Right atrium auricular region (tissue), 2 donors: ENCODE data around the gene OMG. TPM values are rescaled to one million over a fixed set of nuclear protein-coding genes. Genes with fewer than 3 reads are reported as not detected.

Experiments
- DNase-seq: peaks from one replicate; pipeline ENCODE4 v3.0.0-alpha.2; 2019; ENCODE audit warnings: low spot score
- H3K27ac ChIP-seq, 2 donors: fragments of 200-600 bp; sonication (generic); 1 replicate in 1 of 2; 2 replicates in 1 of 2; pipeline ENCODE4 v1.5.1; 2016 to 2019
- H3K27me3 ChIP-seq, 2 donors: fragments of 200-600 bp; sonication (generic); one replicate each; pipeline versions ENCODE4 v1.5.1 to v1.6.0; 2017 to 2019
- H3K36me3 ChIP-seq: fragments of 200-600 bp; sonication (generic); one replicate; pipeline ENCODE4 v1.5.1; 2016
- H3K4me1 ChIP-seq, 2 donors: fragments of 200-600 bp; sonication (generic); one replicate each; pipeline versions ENCODE4 v1.5.1 to v1.6.0; 2017 to 2019
- H3K4me3 ChIP-seq, 2 donors: fragments of 200-600 bp; sonication (generic); 1 replicate in 1 of 2; 2 replicates in 1 of 2; pipeline ENCODE4 v1.5.1; 2017 to 2019; ENCODE audit warnings: mild to moderate bottlenecking in 1 of 2, moderate library complexity in 1 of 2
- H3K9me3 ChIP-seq, 2 donors: fragments of 200-600 bp; sonication (generic); one replicate each; pipeline ENCODE4 v1.5.1; 2019
- total RNA-seq, 2 donors: library from RNA; depleted of rRNA; stranded (reverse); fragments of >200 nt; gene quantifications; one replicate each; pipeline ENCODE4 v1.1.0, GENCODE V29; 2016
- TF ChIP-seq, protein P1 (sequence below), 2 donors: fragments of 200-600 bp; sonication (generic); IDR thresholded peaks; one replicate each; pipeline ENCODE4 v1.5.1; 2019; ENCODE audit warnings: antibody characterized with exemption in 2 of 2

Gene OMG
- total RNA-seq, 2 donors from 2014 or later = 0.47 to 0.74 TPM

DNA sequence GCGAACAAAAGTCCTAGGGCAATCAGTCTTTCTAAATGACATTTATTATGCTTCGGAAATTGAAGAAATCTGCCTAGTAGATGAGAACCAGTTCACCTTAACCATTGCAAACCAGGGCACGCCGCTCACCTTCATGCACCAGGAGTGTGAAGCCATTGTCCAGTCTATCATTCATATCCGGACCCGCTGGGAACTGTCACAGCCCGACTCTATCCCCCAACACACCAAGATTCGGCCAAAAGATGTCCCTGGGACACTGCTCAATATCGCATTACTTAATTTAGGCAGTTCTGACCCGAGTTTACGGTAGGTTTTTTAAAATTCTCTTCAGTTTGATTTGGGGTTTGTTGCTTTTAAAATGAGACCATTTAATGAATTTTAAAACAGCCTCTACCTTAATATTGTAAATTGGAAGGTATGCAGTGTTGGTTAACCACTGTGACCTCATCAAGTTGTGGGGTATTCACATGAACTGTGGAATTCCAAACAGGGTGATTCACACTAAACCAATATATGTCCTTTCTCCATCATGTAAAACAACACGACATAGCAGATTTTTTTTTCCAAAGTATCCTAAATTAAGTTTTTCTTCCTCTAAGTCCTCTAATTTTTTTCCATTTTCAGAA is 30.6 kb upstream of the OMG start:
- Histone ChIP-seq H3K4me1 (no peaks in the 10 kb centered on the region), H3K36me3 (peaks cover 25% of the 10 kb centered on the region)

GRCh38 chr17:31323551-31323950 is 26.5 kb upstream of the OMG start:
- no peak for DNase-seq
- Histone ChIP-seq H3K4me3 (no peak overlapping the region), H3K4me1 (peaks cover 0 to 2% of the 10 kb centered on the region in 2 donors), H3K9me3 (no peaks in the 10 kb centered on the region), H3K36me3 (peaks cover 25% of the 10 kb centered on the region), H3K27ac (no peak overlapping the region), H3K27me3 (no peaks in the 10 kb centered on the region)
- TF ChIP-seq, protein P1, sequence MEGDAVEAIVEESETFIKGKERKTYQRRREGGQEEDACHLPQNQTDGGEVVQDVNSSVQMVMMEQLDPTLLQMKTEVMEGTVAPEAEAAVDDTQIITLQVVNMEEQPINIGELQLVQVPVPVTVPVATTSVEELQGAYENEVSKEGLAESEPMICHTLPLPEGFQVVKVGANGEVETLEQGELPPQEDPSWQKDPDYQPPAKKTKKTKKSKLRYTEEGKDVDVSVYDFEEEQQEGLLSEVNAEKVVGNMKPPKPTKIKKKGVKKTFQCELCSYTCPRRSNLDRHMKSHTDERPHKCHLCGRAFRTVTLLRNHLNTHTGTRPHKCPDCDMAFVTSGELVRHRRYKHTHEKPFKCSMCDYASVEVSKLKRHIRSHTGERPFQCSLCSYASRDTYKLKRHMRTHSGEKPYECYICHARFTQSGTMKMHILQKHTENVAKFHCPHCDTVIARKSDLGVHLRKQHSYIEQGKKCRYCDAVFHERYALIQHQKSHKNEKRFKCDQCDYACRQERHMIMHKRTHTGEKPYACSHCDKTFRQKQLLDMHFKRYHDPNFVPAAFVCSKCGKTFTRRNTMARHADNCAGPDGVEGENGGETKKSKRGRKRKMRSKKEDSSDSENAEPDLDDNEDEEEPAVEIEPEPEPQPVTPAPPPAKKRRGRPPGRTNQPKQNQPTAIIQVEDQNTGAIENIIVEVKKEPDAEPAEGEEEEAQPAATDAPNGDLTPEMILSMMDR (IDR thresholded peaks at IDR 0.05) = no peak

More for the DNA sequence above, 30.6 kb upstream of the OMG start:
- TF ChIP-seq, protein P1 (IDR thresholded peaks at IDR 0.05) = no peak
- Histone ChIP-seq H3K4me3 (no peak overlapping the region), H3K9me3 (no peaks in the 10 kb centered on the region), H3K27me3 (no peaks in the 10 kb centered on the region), H3K27ac (no peak overlapping the region)
- DNase-seq = no peak

DNA sequence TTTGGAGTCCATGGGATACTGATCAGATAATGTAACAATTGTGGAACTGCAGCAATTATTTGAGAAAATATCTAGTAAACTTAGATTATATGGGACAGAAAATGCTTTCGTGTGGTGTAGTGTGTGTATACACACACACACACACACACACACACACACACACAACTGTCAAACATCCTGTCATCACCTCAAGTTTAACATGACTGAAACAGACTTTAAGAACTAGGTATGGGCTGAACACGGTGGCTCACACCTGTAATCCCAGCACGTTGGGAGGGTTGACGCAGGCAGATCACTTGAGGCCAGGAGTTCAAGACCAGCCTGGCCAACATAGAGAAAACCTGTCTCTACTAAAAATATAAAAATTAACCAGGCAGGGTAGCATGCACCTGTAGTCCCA is 24.9 kb upstream of the OMG start:
- DNase-seq = no peak

GRCh38 chr17:31321481-31321880 is 24.4 kb upstream of the OMG start, which contains the start of gene EVI2A:
EVI2A (minus strand) TSS chr17:31321622; CDS start chr17:31319013, 2,609 bp downstream.
- Histone ChIP-seq H3K36me3 (peaks cover 10% of the 10 kb centered on the region), H3K27ac (peak within 1 kb of the TSS in 1 of 2 donors; percentile 39), H3K4me1 (peaks cover 0 to 12% of the 10 kb centered on the region in 2 donors), H3K9me3 (no peaks in the 10 kb centered on the region), H3K4me3 (peak within 1 kb of the TSS; percentile 9 to 10), H3K27me3 (no peaks in the 10 kb centered on the region)
- no peak for DNase-seq
- TF ChIP-seq, protein P1 (IDR thresholded peaks at IDR 0.05) = no peak

More for the DNA sequence above, 24.9 kb upstream of the OMG start:
- TF ChIP-seq, protein P1 (IDR thresholded peaks at IDR 0.05) = no peak
- peaks cover 0 to 12% of the 10 kb centered on the region in 2 donors for H3K4me1 ChIP-seq
- no peak overlapping the region for H3K4me3 ChIP-seq
- no peak overlapping the region for H3K27ac ChIP-seq
- H3K36me3 ChIP-seq = peaks cover 13% of the 10 kb centered on the region
- no peaks in the 10 kb centered on the region for H3K27me3 ChIP-seq
- H3K9me3 ChIP-seq = no peaks in the 10 kb centered on the region

DNA sequence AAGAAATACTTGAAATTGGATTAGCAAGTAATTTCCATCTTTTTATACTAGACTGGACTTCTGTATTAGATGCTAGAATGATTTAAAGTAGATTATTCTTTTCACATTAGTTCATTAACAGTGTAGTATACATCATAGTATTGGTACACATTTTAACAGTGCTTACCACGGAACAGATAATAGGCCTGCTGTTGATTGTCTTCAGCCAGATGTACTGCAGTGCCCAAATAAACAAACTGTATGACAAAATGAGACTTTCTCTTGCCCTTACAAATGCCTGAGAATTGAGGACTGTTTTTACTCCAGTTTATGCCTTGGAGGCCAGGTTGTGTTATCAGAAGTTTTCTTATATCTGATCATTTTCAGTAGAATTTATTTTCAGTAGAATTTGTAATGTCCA is 23.8 kb upstream of the OMG start:
- peak overlapping the region in 1 of 2 donors; percentile 9 for H3K4me3 ChIP-seq

More for the DNA sequence above, 23.8 kb upstream of the OMG start:
- Histone ChIP-seq H3K9me3 (no peaks in the 10 kb centered on the region), H3K27ac (peak overlapping the region in 1 of 2 donors; percentile 39), H3K36me3 (peaks cover 3% of the 10 kb centered on the region), H3K27me3 (no peaks in the 10 kb centered on the region), H3K4me1 (peaks cover 0 to 12% of the 10 kb centered on the region in 2 donors)
- TF ChIP-seq, protein P1 (IDR thresholded peaks at IDR 0.05) = no peak
- DNase-seq = no peak
